NCI-H1417 (cell line): Measurements from ENCODE around the gene RPP25L.
A peak's percentile ranks its signal among the peaks of the same experiment; 100 is the strongest.

Experiments
- DNase-seq, 3 experiments: peaks; one replicate each; lab custom pipeline; 2025; lab: John Stamatoyannopoulos, UW

RPP25L gene

GRCh38 chr9:34585946-34586669, 25.8 kb downstream of the RPP25L start:
- DNase-seq = no peak

GRCh38 chr9:34584970-34585369, 26.9 kb downstream of the RPP25L start:
- DNase-seq = no peak

- DNase-seq = peak in 2 of 3 experiments; percentile 2 to 50
Observed at GRCh38 chr9:34582787-34583186, 29.1 kb downstream of the RPP25L start.

- DNase-seq = no peak
Observed at GRCh38 chr9:34581318-34581717, 30.6 kb downstream of the RPP25L start.

- peak in 1 of 3 experiments; percentile 23 for DNase-seq
Observed at GRCh38 chr9:34580358-34580757, 31.5 kb downstream of the RPP25L start.

GRCh38 chr9:34579808-34580163, 32.1 kb downstream of the RPP25L start:
- DNase-seq = no peak

GRCh38 chr9:34579104-34579807, 32.6 kb downstream of the RPP25L start:
- DNase-seq = peak in 1 of 3 experiments; percentile 32

- DNase-seq = peak in 2 of 3 experiments; percentile 57 to 58
Observed at GRCh38 chr9:34578241-34579103, 33.4 kb downstream of the RPP25L start.

GRCh38 chr9:34577400-34578240, 34.3 kb downstream of the RPP25L start:
- peak in 2 of 3 experiments; percentile 50 to 58 for DNase-seq

- DNase-seq = no peak
Observed at GRCh38 chr9:34576597-34577399, 35.1 kb downstream of the RPP25L start.

- DNase-seq = peak; percentile 5 to 41 (median 8)
Observed at GRCh38 chr9:34575862-34576596, 35.9 kb downstream of the RPP25L start.

GRCh38 chr9:34575241-34575640, 36.7 kb downstream of the RPP25L start:
- DNase-seq = no peak

GRCh38 chr9:34574571-34574970, 37.3 kb downstream of the RPP25L start:
- DNase-seq = no peak

- no peak for DNase-seq
Observed at GRCh38 chr9:34573599-34574325, 38.1 kb downstream of the RPP25L start.

- DNase-seq = no peak
Observed at GRCh38 chr9:34572628-34573027, 39.3 kb downstream of the RPP25L start.

GRCh38 chr9:34572092-34572491, 39.8 kb downstream of the RPP25L start:
- DNase-seq = no peak

- DNase-seq = no peak
Observed at GRCh38 chr9:34571481-34571810, 40.5 kb downstream of the RPP25L start.

GRCh38 chr9:34570809-34571480, 41.0 kb downstream of the RPP25L start:
- DNase-seq = no peak

- DNase-seq = no peak
Observed at GRCh38 chr9:34570376-34570775, 41.5 kb downstream of the RPP25L start.
